Osteocyte (in vitro differentiated cells): Measurements from ENCODE around the gene ERP44. TPM values are rescaled to one million over a fixed set of nuclear protein-coding genes. Genes with fewer than 3 reads are reported as not detected.

Experiments
- DNase-seq: peaks from one replicate; pipeline ENCODE4 v3.0.0; 2021; ENCODE audit warnings: mixed read lengths; ENCODE audit not compliant: unreplicated experiment; ENCODE audit errors: extremely low spot score
- H3K27ac Mint-ChIP-seq: one replicate; pipeline ENCODE4 v1.8.0; 2021; ENCODE audit warnings: mild to moderate bottlenecking, mixed read lengths; ENCODE audit not compliant: unreplicated experiment
- H3K27me3 Mint-ChIP-seq: one replicate; pipeline ENCODE4 v1.8.0; 2021; ENCODE audit warnings: mixed read lengths; ENCODE audit not compliant: unreplicated experiment
- H3K36me3 Mint-ChIP-seq: one replicate; pipeline ENCODE4 v1.8.0; 2021; ENCODE audit warnings: mixed read lengths; ENCODE audit not compliant: unreplicated experiment
- H3K4me1 Mint-ChIP-seq: one replicate; pipeline ENCODE4 v1.8.0; 2021; ENCODE audit warnings: mixed read lengths; ENCODE audit not compliant: unreplicated experiment
- H3K4me3 Mint-ChIP-seq: one replicate; pipeline ENCODE4 v1.8.0; 2021; ENCODE audit warnings: mild to moderate bottlenecking, moderate library complexity, mixed read lengths; ENCODE audit not compliant: unreplicated experiment
- H3K9me3 Mint-ChIP-seq: one replicate; pipeline ENCODE4 v1.8.0; 2021; ENCODE audit warnings: mixed read lengths; ENCODE audit not compliant: unreplicated experiment
- CTCF ChIP-seq: fragments of 200-600 bp; sonication (generic); IDR thresholded peaks from 2 replicates; pipeline ENCODE4 v1.5.0; 2021; ENCODE audit warnings: antibody characterized with exemption, mild to moderate bottlenecking, moderate library complexity
- total RNA-seq: library from RNA; stranded (reverse); gene quantifications from 2 replicates; pipeline ENCODE4 v1.2.1, GENCODE V29; 2021

ERP44 gene
- total RNA-seq, 1 donor from 2014 or later: 24.7 TPM

DNA sequence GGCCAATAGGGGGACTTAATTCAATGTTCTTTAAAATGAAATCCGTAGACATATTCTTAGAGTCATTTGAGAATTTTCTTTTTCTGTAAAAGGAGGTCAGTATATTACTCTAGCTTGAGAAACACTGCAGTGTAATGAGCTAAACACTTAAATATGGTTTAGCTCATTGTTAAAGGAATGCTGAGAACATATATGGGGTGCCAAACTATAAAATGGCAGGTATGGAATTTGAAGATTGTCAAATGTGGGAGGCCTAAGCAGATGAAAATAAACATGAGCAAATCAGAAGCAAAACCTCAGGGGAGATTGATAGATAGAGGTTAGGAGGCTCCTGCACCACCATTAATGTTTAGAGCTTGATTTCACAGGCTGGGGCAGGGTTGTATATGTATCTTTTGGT lies 134.5 kb downstream of the ERP44 start:
- peaks cover 38% of the 10 kb centered on the region for H3K36me3 Mint-ChIP-seq
- H3K27ac Mint-ChIP-seq: no peak overlapping the region
- TF ChIP-seq CTCF: no peak
- peaks cover 6% of the 10 kb centered on the region for H3K4me1 Mint-ChIP-seq
- no peak for DNase-seq
- H3K27me3 Mint-ChIP-seq: no peaks in the 10 kb centered on the region
- H3K9me3 Mint-ChIP-seq: no peaks in the 10 kb centered on the region
- no peak overlapping the region for H3K4me3 Mint-ChIP-seq

- Mint-ChIP-seq H3K4me1 (peaks cover 6% of the 10 kb centered on the region), H3K27me3 (no peaks in the 10 kb centered on the region), H3K4me3 (no peak overlapping the region), H3K27ac (no peak overlapping the region), H3K36me3 (peaks cover 31% of the 10 kb centered on the region), H3K9me3 (no peaks in the 10 kb centered on the region)
- no peak for TF ChIP-seq CTCF
- DNase-seq: no peak
Observed at GRCh38 chr9:99962680-99963261, 136.0 kb downstream of the ERP44 start.

- TF ChIP-seq CTCF: no peak
- DNase-seq: no peak
- Mint-ChIP-seq H3K4me3 (no peak overlapping the region), H3K27ac (no peak overlapping the region), H3K9me3 (no peaks in the 10 kb centered on the region), H3K4me1 (no peaks in the 10 kb centered on the region), H3K27me3 (no peaks in the 10 kb centered on the region), H3K36me3 (peaks cover 15% of the 10 kb centered on the region)
Observed at GRCh38 chr9:99955606-99956005, 143.2 kb downstream of the ERP44 start.

- DNase-seq: no peak
- Mint-ChIP-seq H3K4me1 (no peaks in the 10 kb centered on the region), H3K27ac (no peak overlapping the region), H3K4me3 (no peak overlapping the region), H3K27me3 (no peaks in the 10 kb centered on the region), H3K36me3 (peaks cover 16% of the 10 kb centered on the region), H3K9me3 (no peaks in the 10 kb centered on the region)
- no peak for TF ChIP-seq CTCF
Observed at GRCh38 chr9:99954819-99955218, 144.0 kb downstream of the ERP44 start.

GRCh38 chr9:99953861-99954507 lies 144.8 kb downstream of the ERP44 start:
- no peak for DNase-seq
- H3K27me3 Mint-ChIP-seq: no peaks in the 10 kb centered on the region
- TF ChIP-seq CTCF: no peak
- no peaks in the 10 kb centered on the region for H3K4me1 Mint-ChIP-seq
- peaks cover 16% of the 10 kb centered on the region for H3K36me3 Mint-ChIP-seq
- H3K9me3 Mint-ChIP-seq: no peaks in the 10 kb centered on the region
- no peak overlapping the region for H3K27ac Mint-ChIP-seq
- H3K4me3 Mint-ChIP-seq: no peak overlapping the region
